ENCODE data around the gene PPP1R8.

- TF ChIP-seq CTCF (IDR thresholded peaks at IDR 0.05): no peak
- TF ChIP-seq ZFX (IDR thresholded peaks at IDR 0.05; ENCODE audit: borderline replicate concordance): no peak
Measured at GRCh38 chr1:27877115-27877416, 46.5 kb downstream of the PPP1R8 start.

All from 22Rv1 (cell line).